SK-N-SH (cell line): ENCODE results near the gene WDR64. TPM values are rescaled to one million over a fixed set of nuclear protein-coding genes. Genes with fewer than 3 reads are reported as not detected.

Experiments
- CTCF ChIA-PET: fragments of 300-600, 350-600 bp; formaldehyde crosslinking; extraction: SDS; loops from one replicate; lab custom pipeline; 2021; lab: Yijun Ruan, JAX
- POLR2A ChIA-PET: fragments of 350-600 bp; sonication (Branson Sonifier 250); formaldehyde crosslinking; extraction: SDS; loops from one replicate; lab custom pipeline; 2020; ENCODE audit warnings: antibody characterized with exemption, inconsistent platforms; lab: Yijun Ruan, JAX
- DNase-seq: peaks from one replicate; pipeline ENCODE4 v3.0.0; 2012
- H2AFZ ChIP-seq: fragments of 200-600 bp; sonication (generic); 2 replicates; pipeline ENCODE4 v1.8.1; 2016; ENCODE audit warnings: antibody characterized with exemption, mild to moderate bottlenecking, low read depth
- H3F3A ChIP-seq: fragments of 200-600 bp; sonication (generic); replicated peaks from 2 replicates; pipeline ENCODE3; 2016; ENCODE audit warnings: antibody characterized with exemption, mild to moderate bottlenecking; ENCODE audit not compliant: insufficient read depth
- H3K27ac ChIP-seq, 2 experiments: fragments of 200-500 bp in 1 of 2; fragments of 200-600 bp in 1 of 2; sonication (Bioruptor generic) in 1 of 2; sonication (generic), shearing (Covaris generic) in 1 of 2; 2 replicates each; pipeline versions ENCODE4 v1.5.1 to v1.6.1; 2014 to 2016; ENCODE audit warnings: low read depth in 2 of 2, inconsistent platforms in 1 of 2, low read length in 1 of 2, mild to moderate bottlenecking in 1 of 2, mixed read lengths in 1 of 2
- H3K27me3 ChIP-seq: fragments of 200-600 bp; sonication (generic), shearing (Covaris generic); 2 replicates; pipeline ENCODE4 v1.6.1; 2016; ENCODE audit warnings: mixed run types; ENCODE audit not compliant: insufficient read depth
- H3K36me3 ChIP-seq, 2 experiments: fragments of 200-500 bp in 1 of 2; fragments of 200-600 bp in 1 of 2; sonication (Bioruptor generic) in 1 of 2; sonication (generic) in 1 of 2; replicated peaks in 1 of 2; 2 replicates each; pipeline versions ENCODE3 to v1.5.1; 2014 to 2016; ENCODE audit warnings: low read length in 1 of 2, mild to moderate bottlenecking in 1 of 2; ENCODE audit not compliant: insufficient read depth in 2 of 2, control insufficient read depth in 1 of 2
- H3K4me1 ChIP-seq, 2 experiments: fragments of 200-500 bp in 1 of 2; fragments of 200-600 bp in 1 of 2; sonication (Bioruptor generic) in 1 of 2; sonication (generic), shearing (Covaris generic) in 1 of 2; 2 replicates each; pipeline versions ENCODE4 v1.5.1 to v1.6.1; 2014 to 2016; ENCODE audit warnings: low read depth in 1 of 2, low read length in 1 of 2, mixed run types in 1 of 2; ENCODE audit not compliant: insufficient read depth in 2 of 2, control insufficient read depth in 1 of 2
- H3K4me2 ChIP-seq: fragments of 200-600 bp; sonication (generic), shearing (Covaris generic); 2 replicates; pipeline ENCODE4 v1.6.1; 2017; ENCODE audit warnings: mixed run types
- H3K4me3 ChIP-seq, 2 experiments: fragments of 200-500 bp in 1 of 2; fragments of 200-600 bp in 1 of 2; sonication (Bioruptor generic) in 1 of 2; sonication (generic), shearing (Covaris generic) in 1 of 2; 2 replicates each; pipeline versions ENCODE4 v1.5.1 to v1.8.1; 2014 to 2016; ENCODE audit warnings: low read depth in 2 of 2, inconsistent platforms in 1 of 2, low read length in 1 of 2, mild to moderate bottlenecking in 1 of 2, mixed read lengths in 1 of 2, moderate library complexity in 1 of 2
- H3K79me2 ChIP-seq: fragments of 200-600 bp; sonication (generic); 2 replicates; pipeline ENCODE4 v1.8.1; 2017; ENCODE audit warnings: mild to moderate bottlenecking; ENCODE audit not compliant: insufficient read depth
- H3K9ac ChIP-seq: fragments of 200-600 bp; sonication (generic); 2 replicates; pipeline ENCODE4 v1.6.1; 2017; ENCODE audit warnings: mixed run types
- H3K9me2 ChIP-seq: fragments of 200-600 bp; sonication (generic); 2 replicates; pipeline ENCODE4 v1.6.1; 2017; ENCODE audit warnings: mixed run types
- H3K9me3 ChIP-seq: fragments of 200-600 bp; sonication (generic); 2 replicates; pipeline ENCODE4 v1.6.1; 2017; ENCODE audit warnings: mixed run types, mild to moderate bottlenecking, moderate library complexity
- H4K20me1 ChIP-seq: fragments of 200-600 bp; sonication (generic); 2 replicates; pipeline ENCODE4 v1.6.1; 2017; ENCODE audit warnings: mild to moderate bottlenecking, mixed run types; ENCODE audit not compliant: insufficient read depth
- EZH2phosphoT487 ChIP-seq: fragments of 200-600 bp; sonication (generic); IDR thresholded peaks from 2 replicates; pipeline ENCODE4 v1.6.1; 2017; ENCODE audit warnings: low read depth, mixed run types, mild to moderate bottlenecking, antibody characterized with exemption, moderate library complexity, borderline replicate concordance
- GABPA ChIP-seq: IDR thresholded peaks from 2 replicates; pipeline ENCODE4 v1.4.0; 2012; ENCODE audit warnings: low read depth, mild to moderate bottlenecking
- MAX ChIP-seq: IDR thresholded peaks from 2 replicates; pipeline ENCODE4 v1.4.0; 2012; ENCODE audit warnings: low read depth
- MEF2A ChIP-seq: IDR thresholded peaks from 2 replicates; pipeline ENCODE4 v1.4.0; 2012; ENCODE audit warnings: low read depth, borderline replicate concordance
- POLR2AphosphoS5 ChIP-seq: IDR thresholded peaks from 2 replicates; pipeline ENCODE4 v1.6.1; 2012; ENCODE audit warnings: low read depth, low read length
- RAD21 ChIP-seq: IDR thresholded peaks from 2 replicates; pipeline ENCODE4 v1.6.1; 2012; ENCODE audit warnings: mild to moderate bottlenecking, low read length
- RCOR1 ChIP-seq: fragments of 150-350 bp; IDR thresholded peaks from 2 replicates; pipeline ENCODE4 v1.6.1; 2017; ENCODE audit warnings: antibody characterized with exemption, low read length
- RFX5 ChIP-seq: IDR thresholded peaks from 2 replicates; pipeline ENCODE4 v1.6.1; 2012; ENCODE audit warnings: mild to moderate bottlenecking, improper control_type of control experiment, low read length
- USF2 ChIP-seq: fragments of 150-350 bp; IDR thresholded peaks from 2 replicates; pipeline ENCODE4 v1.6.1; 2017; ENCODE audit warnings: antibody characterized with exemption, low read length, low read depth, borderline replicate concordance
- YY1 ChIP-seq: IDR thresholded peaks from 2 replicates; pipeline ENCODE4 v1.4.0; 2012; ENCODE audit warnings: low read depth, mild to moderate bottlenecking
- ZBTB33 ChIP-seq: IDR thresholded peaks from 2 replicates; pipeline ENCODE4 v1.4.0; 2012; ENCODE audit warnings: low read depth, borderline replicate concordance
- WGBS: methylation state at CpG from one replicate; pipeline ENCODE4 v1.1.6; 2017; ENCODE audit warnings: low lambda C conversion rate; 5-methylcytosine and 5-hydroxymethylcytosine counted together
- polyA plus RNA-seq, 3 experiments: library from polyadenylated mRNA; depleted of rRNA; stranded (reverse); fragments of >200 nt; gene quantifications; 2 replicates each; pipeline ENCODE4 v1.2.3, GENCODE V29; 2012
- TF ChIP-seq, protein P1 (sequence below): fragments of 200-600 bp; sonication (generic); IDR thresholded peaks from 2 replicates; pipeline ENCODE4 v1.6.1; 2017; ENCODE audit warnings: antibody characterized with exemption, mild to moderate bottlenecking, moderate library complexity

Gene WDR64
- polyA plus RNA-seq, 1 of the 3 experiments (the other 2 are of a cell fraction) = not detected

GRCh38 chr1:241778117-241778516 lies 126.0 kb downstream of the WDR64 start:
- ChIA-PET CTCF (no interaction called here), POLR2A (no interaction called here)
- Histone ChIP-seq H3K27me3 (no peaks in the 10 kb centered on the region), H3K27ac (no peak overlapping the region), H3K4me3 (no peak overlapping the region), H3K9me3 (no peaks in the 10 kb centered on the region), H3K4me2 (no peak overlapping the region), H3K36me3 (no peaks in the 10 kb centered on the region), H3K79me2 (no peaks in the 10 kb centered on the region), H3K9me2 (no peaks in the 10 kb centered on the region), H3F3A (no peaks in the 10 kb centered on the region), H2AFZ (no peak overlapping the region), H4K20me1 (no peaks in the 10 kb centered on the region), H3K4me1 (no peaks in the 10 kb centered on the region), H3K9ac (no peak overlapping the region)
- DNase-seq = no peak
- 49% methylated on average over 1 of the region's 1 CpG for WGBS
- no peak for TF ChIP-seq MAX
- no peak for TF ChIP-seq GABPA
- no peak for TF ChIP-seq YY1
- no peak for TF ChIP-seq MEF2A
- TF ChIP-seq RFX5 = no peak
- TF ChIP-seq RCOR1 = no peak
- no peak for TF ChIP-seq POLR2AphosphoS5
- TF ChIP-seq, protein P1, sequence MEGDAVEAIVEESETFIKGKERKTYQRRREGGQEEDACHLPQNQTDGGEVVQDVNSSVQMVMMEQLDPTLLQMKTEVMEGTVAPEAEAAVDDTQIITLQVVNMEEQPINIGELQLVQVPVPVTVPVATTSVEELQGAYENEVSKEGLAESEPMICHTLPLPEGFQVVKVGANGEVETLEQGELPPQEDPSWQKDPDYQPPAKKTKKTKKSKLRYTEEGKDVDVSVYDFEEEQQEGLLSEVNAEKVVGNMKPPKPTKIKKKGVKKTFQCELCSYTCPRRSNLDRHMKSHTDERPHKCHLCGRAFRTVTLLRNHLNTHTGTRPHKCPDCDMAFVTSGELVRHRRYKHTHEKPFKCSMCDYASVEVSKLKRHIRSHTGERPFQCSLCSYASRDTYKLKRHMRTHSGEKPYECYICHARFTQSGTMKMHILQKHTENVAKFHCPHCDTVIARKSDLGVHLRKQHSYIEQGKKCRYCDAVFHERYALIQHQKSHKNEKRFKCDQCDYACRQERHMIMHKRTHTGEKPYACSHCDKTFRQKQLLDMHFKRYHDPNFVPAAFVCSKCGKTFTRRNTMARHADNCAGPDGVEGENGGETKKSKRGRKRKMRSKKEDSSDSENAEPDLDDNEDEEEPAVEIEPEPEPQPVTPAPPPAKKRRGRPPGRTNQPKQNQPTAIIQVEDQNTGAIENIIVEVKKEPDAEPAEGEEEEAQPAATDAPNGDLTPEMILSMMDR = no peak

- H3K27ac ChIP-seq = no peak overlapping the region
- H3K9ac ChIP-seq = no peak overlapping the region
- H3K27me3 ChIP-seq = no peaks in the 10 kb centered on the region
- H3K4me1 ChIP-seq = no peaks in the 10 kb centered on the region
- no peaks in the 10 kb centered on the region for H4K20me1 ChIP-seq
- ChIA-PET POLR2A (no interaction called here), CTCF (no interaction called here)
- no peaks in the 10 kb centered on the region for H3K9me2 ChIP-seq
- DNase-seq = no peak
- H2AFZ ChIP-seq = no peak overlapping the region
- TF ChIP-seq USF2 = no peak
- TF ChIP-seq ZBTB33 = no peak
- no peak for TF ChIP-seq MEF2A
- TF ChIP-seq MAX = no peak
- no peak for TF ChIP-seq RAD21
- no peak for TF ChIP-seq EZH2phosphoT487
- no peak for TF ChIP-seq RFX5
- no peak overlapping the region for H3K4me3 ChIP-seq
- 71% methylated on average over 1 of the region's 1 CpG for WGBS
- no peaks in the 10 kb centered on the region for H3F3A ChIP-seq
- H3K36me3 ChIP-seq = no peaks in the 10 kb centered on the region
- H3K79me2 ChIP-seq = no peaks in the 10 kb centered on the region
- no peaks in the 10 kb centered on the region for H3K9me3 ChIP-seq
- no peak overlapping the region for H3K4me2 ChIP-seq
These were observed 127.8 kb downstream of the WDR64 start for GRCh38 chr1:241779897-241780296.
